KMS-11 (cell line): Measurements from ENCODE around the gene PKD1L1.

ENCODE experiments used
- H2AFZ ChIP-seq: fragments of 200-600 bp; sonication (generic); 2 replicates; pipeline ENCODE4 v1.6.1; 2016; ENCODE audit warnings: antibody characterized with exemption, mixed run types, low read depth
- H3K27ac ChIP-seq: fragments of 200-600 bp; sonication (generic); 2 replicates; pipeline ENCODE4 v1.6.1; 2016; ENCODE audit warnings: mild to moderate bottlenecking, mixed run types
- H3K27me3 ChIP-seq: fragments of 200-600 bp; sonication (generic); 2 replicates; pipeline ENCODE4 v1.6.1; 2017; ENCODE audit warnings: mild to moderate bottlenecking, low read depth, mixed run types, moderate library complexity; ENCODE audit not compliant: insufficient read depth
- H3K36me3 ChIP-seq: fragments of 200-600 bp; sonication (generic); 2 replicates; pipeline ENCODE4 v1.6.1; 2017; ENCODE audit warnings: mild to moderate bottlenecking, mixed run types; ENCODE audit not compliant: insufficient read depth
- H3K4me1 ChIP-seq: fragments of 200-600 bp; sonication (generic); 2 replicates; pipeline ENCODE4 v1.6.1; 2016; ENCODE audit warnings: mild to moderate bottlenecking, low read depth, mixed run types; ENCODE audit not compliant: poor library complexity, severe bottlenecking
- H3K4me2 ChIP-seq: fragments of 200-600 bp; sonication (generic); 2 replicates; pipeline ENCODE4 v1.7.0; 2016; ENCODE audit warnings: mild to moderate bottlenecking, mixed run types
- H3K4me3 ChIP-seq: fragments of 200-600 bp; sonication (generic); IDR thresholded peaks from 2 replicates; pipeline ENCODE4 v1.6.1; 2017; ENCODE audit warnings: low read depth, low read length, mixed read lengths; ENCODE audit not compliant: insufficient read depth
- H3K79me2 ChIP-seq: fragments of 200-600 bp; sonication (generic); 2 replicates; pipeline ENCODE4 v1.6.1; 2016; ENCODE audit warnings: low read depth, mixed run types; ENCODE audit not compliant: insufficient read depth
- H3K9ac ChIP-seq: fragments of 200-600 bp; sonication (generic); 2 replicates; pipeline ENCODE4 v1.6.1; 2016; ENCODE audit warnings: mild to moderate bottlenecking, mixed run types
- H4K20me1 ChIP-seq: fragments of 200-600 bp; sonication (generic); 2 replicates; pipeline ENCODE4 v1.6.1; 2016; ENCODE audit warnings: mild to moderate bottlenecking, mixed run types; ENCODE audit not compliant: insufficient read depth
- TF ChIP-seq, protein P1 (sequence below): fragments of 200-600 bp; sonication (generic); conservative IDR thresholded peaks from 2 replicates; pipeline ENCODE4 v1.6.1; 2017; ENCODE audit warnings: low read depth, mild to moderate bottlenecking, antibody characterized with exemption, low read length, moderate library complexity, mixed read lengths

The PKD1L1 gene

DNA sequence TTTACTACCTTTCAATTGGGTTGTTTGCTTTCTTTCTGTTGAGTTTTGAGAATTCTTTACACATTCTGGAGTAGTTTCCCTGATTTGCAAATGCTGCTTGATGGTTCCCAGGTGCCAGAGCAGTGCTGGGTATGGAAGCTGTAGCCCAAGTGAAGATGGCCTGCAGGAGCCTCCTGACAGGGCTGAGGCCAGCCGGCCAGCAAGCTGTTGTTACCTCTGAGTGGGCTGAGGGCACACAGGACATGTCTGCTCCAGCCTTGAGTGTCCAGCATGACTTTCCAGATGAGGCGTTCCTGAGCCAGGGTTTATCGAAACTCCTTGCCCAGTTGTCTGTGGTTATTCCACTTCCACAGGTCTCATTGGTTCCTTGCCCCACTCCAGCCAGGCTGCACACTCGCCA is 201.8 kb downstream of the PKD1L1 start:
- Histone ChIP-seq H3K4me2 (no peak overlapping the region), H4K20me1 (no peaks in the 10 kb centered on the region), H3K4me3 (no peak overlapping the region), H3K79me2 (no peaks in the 10 kb centered on the region), H3K4me1 (no peaks in the 10 kb centered on the region), H3K27me3 (no peaks in the 10 kb centered on the region), H3K9ac (no peak overlapping the region), H3K27ac (no peak overlapping the region), H2AFZ (no peak overlapping the region), H3K36me3 (no peaks in the 10 kb centered on the region)
- TF ChIP-seq, protein P1, sequence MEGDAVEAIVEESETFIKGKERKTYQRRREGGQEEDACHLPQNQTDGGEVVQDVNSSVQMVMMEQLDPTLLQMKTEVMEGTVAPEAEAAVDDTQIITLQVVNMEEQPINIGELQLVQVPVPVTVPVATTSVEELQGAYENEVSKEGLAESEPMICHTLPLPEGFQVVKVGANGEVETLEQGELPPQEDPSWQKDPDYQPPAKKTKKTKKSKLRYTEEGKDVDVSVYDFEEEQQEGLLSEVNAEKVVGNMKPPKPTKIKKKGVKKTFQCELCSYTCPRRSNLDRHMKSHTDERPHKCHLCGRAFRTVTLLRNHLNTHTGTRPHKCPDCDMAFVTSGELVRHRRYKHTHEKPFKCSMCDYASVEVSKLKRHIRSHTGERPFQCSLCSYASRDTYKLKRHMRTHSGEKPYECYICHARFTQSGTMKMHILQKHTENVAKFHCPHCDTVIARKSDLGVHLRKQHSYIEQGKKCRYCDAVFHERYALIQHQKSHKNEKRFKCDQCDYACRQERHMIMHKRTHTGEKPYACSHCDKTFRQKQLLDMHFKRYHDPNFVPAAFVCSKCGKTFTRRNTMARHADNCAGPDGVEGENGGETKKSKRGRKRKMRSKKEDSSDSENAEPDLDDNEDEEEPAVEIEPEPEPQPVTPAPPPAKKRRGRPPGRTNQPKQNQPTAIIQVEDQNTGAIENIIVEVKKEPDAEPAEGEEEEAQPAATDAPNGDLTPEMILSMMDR, result no peak

DNA sequence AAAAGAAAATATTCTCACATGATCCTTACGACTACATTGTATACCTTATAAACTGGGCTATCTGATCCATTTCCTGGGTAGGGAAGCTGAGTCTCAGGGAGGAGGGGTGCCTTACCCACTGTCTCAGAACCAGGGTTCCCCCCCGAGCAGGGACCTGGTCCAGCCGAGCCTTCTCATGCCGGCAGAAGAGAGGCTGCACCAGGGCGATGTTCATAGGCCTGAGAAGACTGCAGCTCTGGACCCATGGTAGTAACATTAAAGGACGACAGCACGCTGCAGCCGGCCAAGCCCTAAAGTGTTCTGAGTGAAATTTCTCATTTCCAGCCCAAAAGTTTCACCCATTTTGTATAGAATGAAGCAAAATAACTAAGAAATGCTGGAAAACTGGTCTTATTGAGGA is 203.4 kb downstream of the PKD1L1 start:
- Histone ChIP-seq H4K20me1 (no peaks in the 10 kb centered on the region), H3K27ac (no peak overlapping the region), H3K4me2 (no peak overlapping the region), H3K9ac (no peak overlapping the region), H3K79me2 (no peaks in the 10 kb centered on the region), H3K4me3 (no peak overlapping the region), H3K36me3 (no peaks in the 10 kb centered on the region), H3K27me3 (no peaks in the 10 kb centered on the region), H3K4me1 (no peaks in the 10 kb centered on the region), H2AFZ (no peak overlapping the region)
- TF ChIP-seq, protein P1, result no peak

DNA sequence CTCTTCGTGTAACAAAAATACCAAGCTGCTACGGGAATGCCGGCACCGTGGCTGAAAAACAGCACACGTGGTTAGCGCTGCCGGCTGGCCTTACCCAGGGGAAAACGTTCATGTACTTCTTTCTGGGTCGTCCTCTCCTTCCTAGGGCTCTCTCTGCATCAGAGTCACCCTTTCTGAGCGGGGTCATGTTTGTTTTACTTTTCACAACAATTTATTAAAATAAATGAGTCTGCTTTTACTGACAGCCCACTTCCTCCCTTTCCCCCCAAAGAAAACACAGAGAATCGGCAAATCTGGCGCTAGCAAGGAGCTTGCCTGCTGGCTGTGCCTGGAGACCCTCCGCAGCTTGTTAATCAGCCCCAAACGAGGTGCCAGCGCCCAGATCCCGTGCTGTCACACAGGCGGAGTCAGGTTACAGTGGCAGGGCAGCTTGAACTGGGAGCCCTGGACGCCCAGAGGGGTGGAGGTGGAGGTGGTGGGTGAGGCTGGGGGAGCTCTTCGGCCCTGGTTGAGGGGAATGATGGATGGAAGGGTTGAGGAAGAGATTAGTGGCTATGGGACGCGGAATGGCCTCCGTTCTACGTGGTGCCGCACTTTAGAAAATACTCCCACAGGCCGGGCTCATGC is 204.2 kb downstream of the PKD1L1 start:
- no peaks in the 10 kb centered on the region for H3K79me2 ChIP-seq
- no peak overlapping the region for H2AFZ ChIP-seq
- no peaks in the 10 kb centered on the region for H3K27me3 ChIP-seq
- no peak overlapping the region for H3K9ac ChIP-seq
- H3K4me3 ChIP-seq, result no peak overlapping the region
- H3K36me3 ChIP-seq, result no peaks in the 10 kb centered on the region
- H3K4me1 ChIP-seq, result no peaks in the 10 kb centered on the region
- H3K27ac ChIP-seq, result no peak overlapping the region
- no peaks in the 10 kb centered on the region for H4K20me1 ChIP-seq
- TF ChIP-seq, protein P1, result no peak
- H3K4me2 ChIP-seq, result no peak overlapping the region

DNA sequence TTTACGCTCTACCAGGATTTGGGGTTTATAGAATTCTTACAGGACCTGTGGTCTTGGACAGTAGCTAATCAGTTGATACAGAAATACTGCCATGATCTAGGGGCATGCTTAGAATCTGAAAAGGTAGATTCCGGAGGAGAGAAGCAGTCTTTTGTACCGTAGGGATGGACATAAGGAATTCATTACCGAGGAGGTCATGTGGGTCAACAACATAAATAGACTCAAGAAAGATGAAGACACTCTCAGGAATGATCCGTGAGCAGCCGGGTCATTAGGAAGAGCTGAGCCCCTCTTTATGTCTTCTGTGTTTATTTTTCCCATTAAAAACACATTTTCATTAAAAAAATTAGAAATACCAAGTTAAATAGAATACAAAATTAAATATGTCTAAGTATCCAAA is 206.3 kb downstream of the PKD1L1 start:
- TF ChIP-seq, protein P1, result no peak
- H3K27ac ChIP-seq, result no peak overlapping the region
- H3K4me3 ChIP-seq, result no peak overlapping the region

More for the DNA sequence above, 206.3 kb downstream of the PKD1L1 start:
- no peaks in the 10 kb centered on the region for H3K27me3 ChIP-seq
- H2AFZ ChIP-seq, result no peak overlapping the region
- H3K9ac ChIP-seq, result no peak overlapping the region
- H3K36me3 ChIP-seq, result no peaks in the 10 kb centered on the region
- H3K4me1 ChIP-seq, result no peaks in the 10 kb centered on the region
- H4K20me1 ChIP-seq, result no peaks in the 10 kb centered on the region
- no peak overlapping the region for H3K4me2 ChIP-seq
- no peaks in the 10 kb centered on the region for H3K79me2 ChIP-seq
